OCI-LY7 (cell line): ENCODE data around the gene CARD11. TPM values are rescaled to one million over a fixed set of nuclear protein-coding genes. Genes with fewer than 3 reads are reported as not detected.

Source experiments
- BruUV-seq: library from RNA; stranded (reverse); fragments of 400-500 nt; replicated peaks from 2 replicates; lab custom pipeline; 2021; lab: Mats Ljungman, UMichigan
- CTCF ChIA-PET: fragments of 300-600 bp; sonication (Branson Sonifier 250); formaldehyde crosslinking; loops from one replicate; lab custom pipeline; 2022; ENCODE audit warnings: antibody characterized with exemption; ENCODE audit not compliant: unreplicated experiment; lab: Charles Lee
- POLR2A ChIA-PET: fragments of 300-600 bp; sonication (Branson Sonifier 250); formaldehyde crosslinking; loops from one replicate; lab custom pipeline; 2022; ENCODE audit warnings: antibody characterized with exemption; lab: Charles Lee
- DNase-seq: peaks from one replicate; pipeline ENCODE4 v3.0.0-alpha.2; 2015; ENCODE audit warnings: low spot score
- H2AFZ ChIP-seq: fragments of 200-600 bp; sonication (generic), shearing (Covaris generic); 2 replicates; pipeline ENCODE4 v1.6.1; 2014; ENCODE audit warnings: mild to moderate bottlenecking, antibody characterized with exemption, low read length, moderate library complexity
- H3K27ac ChIP-seq: fragments of 200-600 bp; sonication (generic); 2 replicates; pipeline ENCODE4 v1.5.1; 2014; ENCODE audit warnings: mixed run types, low read depth, mild to moderate bottlenecking, moderate library complexity, low read length, inconsistent platforms; ENCODE audit not compliant: poor library complexity, severe bottlenecking
- H3K36me3 ChIP-seq: fragments of 200-600 bp; sonication (generic); 2 replicates; pipeline ENCODE4 v1.6.1; 2014; ENCODE audit warnings: mild to moderate bottlenecking, antibody characterized with exemption, low read length, moderate library complexity, mixed read lengths; ENCODE audit not compliant: insufficient read depth
- H3K4me1 ChIP-seq: fragments of 200-600 bp; sonication (generic); 2 replicates; pipeline ENCODE4 v1.5.1; 2014; ENCODE audit warnings: mild to moderate bottlenecking, low read length; ENCODE audit not compliant: insufficient read depth, poor library complexity, severe bottlenecking
- H3K4me2 ChIP-seq: fragments of 200-600 bp; sonication (generic); 2 replicates; pipeline ENCODE4 v1.6.1; 2014; ENCODE audit warnings: mild to moderate bottlenecking, low read length
- H3K4me3 ChIP-seq: fragments of 200-600 bp; sonication (generic); 2 replicates; pipeline ENCODE4 v1.5.1; 2014; ENCODE audit warnings: mild to moderate bottlenecking, low read depth, low read length; ENCODE audit not compliant: poor library complexity, severe bottlenecking
- H3K79me2 ChIP-seq: fragments of 200-600 bp; sonication (generic); 2 replicates; pipeline ENCODE4 v1.6.1; 2016; ENCODE audit warnings: low read depth, mild to moderate bottlenecking, low read length, moderate library complexity, mixed read lengths; ENCODE audit not compliant: insufficient read depth
- H3K9me2 ChIP-seq: fragments of 200-600 bp; sonication (generic); 2 replicates; pipeline ENCODE4 v1.6.1; 2016; ENCODE audit warnings: mild to moderate bottlenecking, low read length, mixed read lengths; ENCODE audit not compliant: insufficient read depth
- H3K9me3 ChIP-seq: fragments of 200-600 bp; sonication (generic); 2 replicates; pipeline ENCODE4 v1.6.1; 2014; ENCODE audit warnings: mild to moderate bottlenecking, mixed run types, low read length, mixed read lengths
- H4K20me1 ChIP-seq: fragments of 200-600 bp; sonication (generic); 2 replicates; pipeline ENCODE4 v1.6.1; 2014; ENCODE audit warnings: mild to moderate bottlenecking, antibody characterized with exemption, low read length, moderate library complexity, mixed read lengths; ENCODE audit not compliant: insufficient read depth
- CTCF ChIP-seq: fragments of 200-600 bp; sonication (generic); conservative IDR thresholded peaks from 2 replicates; pipeline ENCODE4 v1.5.1; 2014; ENCODE audit warnings: mild to moderate bottlenecking, antibody characterized with exemption, low read length, moderate library complexity, mixed read lengths
- EZH2phosphoT487 ChIP-seq: fragments of 200-600 bp; sonication (generic); IDR thresholded peaks from 2 replicates; pipeline ENCODE4 v1.6.1; 2018; ENCODE audit warnings: low read depth, borderline replicate concordance, mild to moderate bottlenecking, mixed run types, antibody characterized with exemption, low read length, moderate library complexity, mixed read lengths
- intact Hi-C: fragments of 100-400 bp; cut with micrococcal nuclease; formaldehyde crosslinking; loops from one replicate; pipeline ENCODE4 v1.10.0; 2022; ENCODE audit not compliant: unreplicated experiment
- total RNA-seq, 2 experiments: library from RNA; depleted of rRNA in 1 of 2; stranded (reverse); fragments of >200 nt in 1 of 2; shearing (Covaris generic) in 1 of 2; gene quantifications; 2 replicates each; pipeline ENCODE4 v1.2.3, GENCODE V29; 2014 to 2022

Gene CARD11
- total RNA-seq, 2 experiments from 2014 or later, result 33.8 to 63.5 TPM

GRCh38 chr7:2866601-2867000, 177.1 kb downstream of the CARD11 start:
- H3K4me3 ChIP-seq, result no peak overlapping the region
- peaks cover 24% of the 10 kb centered on the region for H3K4me1 ChIP-seq
- ChIA-PET POLR2A (interaction anchor here (0.6 to 0.8 kb wide), 2 partner anchors 29 to 68 kb away, joined by 3 to 6 read pairs; no protein-coding TSS in a partner anchor), CTCF (interaction anchor here (1.3 kb wide), 1 partner anchor 156 kb away, joined by 4 read pairs; no protein-coding TSS in a partner anchor)
- no peak overlapping the region for H2AFZ ChIP-seq
- DNase-seq, result no peak
- no peaks in the 10 kb centered on the region for H4K20me1 ChIP-seq
- no peak overlapping the region for H3K27ac ChIP-seq
- no peaks in the 10 kb centered on the region for H3K9me2 ChIP-seq
- TF ChIP-seq EZH2phosphoT487 (no peak), CTCF (no peak)
- no peaks in the 10 kb centered on the region for H3K36me3 ChIP-seq
- H3K79me2 ChIP-seq, result no peaks in the 10 kb centered on the region
- intact Hi-C loops, result loop anchor here (10.0 kb wide), 2 partner anchors 438 to 1028 kb away; partner anchors contain the start of gene SDK1
- no peak overlapping the region for H3K4me2 ChIP-seq
- BruUV-seq, result no TSS peak
- H3K9me3 ChIP-seq, result no peaks in the 10 kb centered on the region

- Histone ChIP-seq H3K4me2 (no peak overlapping the region), H3K9me2 (no peaks in the 10 kb centered on the region), H3K4me1 (peaks cover 10% of the 10 kb centered on the region), H3K4me3 (no peak overlapping the region), H3K36me3 (no peaks in the 10 kb centered on the region), H3K9me3 (no peaks in the 10 kb centered on the region), H3K79me2 (no peaks in the 10 kb centered on the region), H3K27ac (no peak overlapping the region), H2AFZ (no peak overlapping the region), H4K20me1 (no peaks in the 10 kb centered on the region)
- intact Hi-C loops, result loop anchor here (1.0 to 10.0 kb wide), 3 partner anchors 290 to 1030 kb away; partner anchors contain the start of gene SDK1
- DNase-seq, result peak; percentile 78
- CTCF ChIA-PET, result interaction anchor here (0.6 to 1.2 kb wide), 4 partner anchors 23 to 1497 kb away, joined by 3 to 4 read pairs (median 3); no protein-coding TSS in a partner anchor
- POLR2A ChIA-PET, result interaction anchor here (0.7 to 1.3 kb wide), 2 partner anchors 112 to 294 kb away, joined by 3 to 4 read pairs; no protein-coding TSS in a partner anchor
- BruUV-seq, result no TSS peak
- peak; percentile 97 for TF ChIP-seq CTCF
- TF ChIP-seq EZH2phosphoT487, result no peak
Observed at GRCh38 chr7:2864999-2865670, 178.5 kb downstream of the CARD11 start.
